Neutrophil (primary cell): ENCODE results near the gene SLC44A4.

Experiments used
- H3K27ac ChIP-seq: fragments of 200-600 bp; sonication (generic); 2 replicates; pipeline ENCODE4 v1.5.1; 2016; ENCODE audit warnings: mild to moderate bottlenecking, moderate library complexity
- H3K27me3 ChIP-seq: fragments of 200-600 bp; sonication (generic); 2 replicates; pipeline ENCODE4 v1.6.0; 2016; ENCODE audit warnings: mild to moderate bottlenecking
- H3K36me3 ChIP-seq: fragments of 200-600 bp; sonication (generic); 2 replicates; pipeline ENCODE4 v1.5.1; 2017
- H3K4me1 ChIP-seq, 2 experiments: fragments of 200-600 bp in 1 of 2; sonication (generic) in 1 of 2; 1 replicate in 1 of 2; 2 replicates in 1 of 2; pipeline versions ENCODE4 v1.5.1 to v1.6.1; 2013 to 2016; ENCODE audit warnings: low read depth in 1 of 2, low read length in 1 of 2, mild to moderate bottlenecking in 1 of 2, moderate library complexity in 1 of 2; ENCODE audit not compliant: control insufficient read depth in 1 of 2, insufficient read depth in 1 of 2
- H3K4me3 ChIP-seq, 2 experiments: fragments of 200-600 bp in 1 of 2; sonication (generic) in 1 of 2; 1 replicate in 1 of 2; 2 replicates in 1 of 2; pipeline ENCODE4 v1.5.1; 2013 to 2016; ENCODE audit warnings: low read depth in 1 of 2, low read length in 1 of 2, mild to moderate bottlenecking in 1 of 2, moderate library complexity in 1 of 2
- H3K9me3 ChIP-seq: fragments of 200-600 bp; sonication (generic); 2 replicates; pipeline ENCODE4 v1.5.1; 2016
- CTCF ChIP-seq: fragments of 200-600 bp; sonication (generic); IDR thresholded peaks from 2 replicates; pipeline ENCODE4 v1.5.1; 2016; ENCODE audit warnings: antibody characterized with exemption

Gene SLC44A4

GRCh38 chr6:31834367-31835250 is 44.2 kb downstream of the SLC44A4 start:
- TF ChIP-seq CTCF = no peak
- H3K4me3 ChIP-seq = peak overlapping the region; percentile 92 to 96
- peaks cover 73 to 80% of the 10 kb centered on the region in 2 experiments for H3K4me1 ChIP-seq
- H3K27ac ChIP-seq = peak overlapping the region; percentile 96
- no peaks in the 10 kb centered on the region for H3K9me3 ChIP-seq
- H3K36me3 ChIP-seq = peaks cover 21% of the 10 kb centered on the region
- no peaks in the 10 kb centered on the region for H3K27me3 ChIP-seq

- peak overlapping the region; percentile 96 for H3K27ac ChIP-seq
- no peak for TF ChIP-seq CTCF
- H3K27me3 ChIP-seq = no peaks in the 10 kb centered on the region
- H3K4me3 ChIP-seq = peak overlapping the region; percentile 37 to 74
- H3K36me3 ChIP-seq = no peaks in the 10 kb centered on the region
- peaks cover 60 to 68% of the 10 kb centered on the region in 2 experiments for H3K4me1 ChIP-seq
- H3K9me3 ChIP-seq = no peaks in the 10 kb centered on the region
Observed at GRCh38 chr6:31831350-31832215, 47.2 kb downstream of the SLC44A4 start.

- Histone ChIP-seq H3K9me3 (no peaks in the 10 kb centered on the region), H3K4me1 (peaks cover 60 to 68% of the 10 kb centered on the region in 2 experiments), H3K36me3 (no peaks in the 10 kb centered on the region), H3K4me3 (peak overlapping the region; percentile 65 to 74), H3K27ac (peak overlapping the region; percentile 96), H3K27me3 (no peaks in the 10 kb centered on the region)
- no peak for TF ChIP-seq CTCF
Observed at GRCh38 chr6:31830886-31831335, 47.9 kb downstream of the SLC44A4 start.

GRCh38 chr6:31829633-31830283 is 49.0 kb downstream of the SLC44A4 start:
- Histone ChIP-seq H3K4me3 (peak overlapping the region; percentile 65 to 74), H3K27me3 (no peaks in the 10 kb centered on the region), H3K4me1 (peaks cover 60 to 69% of the 10 kb centered on the region in 2 experiments), H3K36me3 (no peaks in the 10 kb centered on the region), H3K27ac (peak overlapping the region; percentile 96), H3K9me3 (no peaks in the 10 kb centered on the region)
- TF ChIP-seq CTCF = peak; percentile 13
